Measurements from ENCODE around the gene IRS1.
A peak's percentile ranks its signal among the peaks of the same experiment; 100 is the strongest.
"Not testable (repeated sequence)": the region's sequence is repeated elsewhere in the genome, so short reads cannot be mapped to it uniquely, and the experiment has no call there.

Gene IRS1, protein sequence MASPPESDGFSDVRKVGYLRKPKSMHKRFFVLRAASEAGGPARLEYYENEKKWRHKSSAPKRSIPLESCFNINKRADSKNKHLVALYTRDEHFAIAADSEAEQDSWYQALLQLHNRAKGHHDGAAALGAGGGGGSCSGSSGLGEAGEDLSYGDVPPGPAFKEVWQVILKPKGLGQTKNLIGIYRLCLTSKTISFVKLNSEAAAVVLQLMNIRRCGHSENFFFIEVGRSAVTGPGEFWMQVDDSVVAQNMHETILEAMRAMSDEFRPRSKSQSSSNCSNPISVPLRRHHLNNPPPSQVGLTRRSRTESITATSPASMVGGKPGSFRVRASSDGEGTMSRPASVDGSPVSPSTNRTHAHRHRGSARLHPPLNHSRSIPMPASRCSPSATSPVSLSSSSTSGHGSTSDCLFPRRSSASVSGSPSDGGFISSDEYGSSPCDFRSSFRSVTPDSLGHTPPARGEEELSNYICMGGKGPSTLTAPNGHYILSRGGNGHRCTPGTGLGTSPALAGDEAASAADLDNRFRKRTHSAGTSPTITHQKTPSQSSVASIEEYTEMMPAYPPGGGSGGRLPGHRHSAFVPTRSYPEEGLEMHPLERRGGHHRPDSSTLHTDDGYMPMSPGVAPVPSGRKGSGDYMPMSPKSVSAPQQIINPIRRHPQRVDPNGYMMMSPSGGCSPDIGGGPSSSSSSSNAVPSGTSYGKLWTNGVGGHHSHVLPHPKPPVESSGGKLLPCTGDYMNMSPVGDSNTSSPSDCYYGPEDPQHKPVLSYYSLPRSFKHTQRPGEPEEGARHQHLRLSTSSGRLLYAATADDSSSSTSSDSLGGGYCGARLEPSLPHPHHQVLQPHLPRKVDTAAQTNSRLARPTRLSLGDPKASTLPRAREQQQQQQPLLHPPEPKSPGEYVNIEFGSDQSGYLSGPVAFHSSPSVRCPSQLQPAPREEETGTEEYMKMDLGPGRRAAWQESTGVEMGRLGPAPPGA (N-terminal part only)

GRCh38 chr2:226799211-226799975 lies at the start of gene IRS1:
TSS of gene IRS1 (minus strand) at chr2:226799820. CDS start at chr2:226798738, 1,082 bp downstream.
- Mint-ChIP-seq H3K9me3 (no peaks in the 10 kb centered on the region), H3K27me3 (peaks cover 4% of the 10 kb centered on the region), H3K4me1 (peaks cover 51% of the 10 kb centered on the region), H3K27ac (peak within 1 kb of the TSS; percentile 89), H3K36me3 (peaks cover 12% of the 10 kb centered on the region), H3K4me3 (peak within 1 kb of the TSS; percentile 85)
- peak; percentile 77 for DNase-seq
- CTCF ChIA-PET, result interaction anchor here (0.6 to 5.7 kb wide), 18 partner anchors 9 to 1134 kb away, joined by 3 to 53 read pairs (median 4); partner anchors contain the start of gene RHBDD1

DNA sequence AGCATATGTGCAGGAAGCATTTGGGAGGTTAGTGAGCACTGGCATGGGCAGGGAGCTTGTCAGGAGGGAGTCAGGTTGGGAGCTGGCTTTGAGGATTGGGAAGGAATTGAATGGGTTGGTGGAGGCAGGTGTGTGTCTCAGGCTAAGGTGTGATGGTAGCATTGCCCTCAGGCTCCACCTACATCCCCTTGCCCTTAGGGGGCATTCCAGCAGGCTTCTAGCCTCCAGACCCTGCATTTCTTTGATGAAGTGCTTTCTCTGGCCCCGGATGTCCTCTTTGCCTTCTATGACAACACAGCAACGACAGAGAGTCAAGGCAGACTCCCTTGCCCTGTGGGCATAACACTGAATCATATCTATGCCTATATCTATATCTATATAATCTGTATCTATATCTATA lies 49.7 kb upstream of the IRS1 start:
- H3K4me1 Mint-ChIP-seq, result no peaks in the 10 kb centered on the region
- CTCF ChIA-PET, result interaction anchor here (1.1 kb wide), 1 partner anchor 14 kb away, joined by 3 read pairs; the partner anchor contains the start of gene RHBDD1
- no peak for DNase-seq
- peaks cover 5% of the 10 kb centered on the region for H3K36me3 Mint-ChIP-seq
- H3K9me3 Mint-ChIP-seq, result no peaks in the 10 kb centered on the region
- H3K27ac Mint-ChIP-seq, result no peak overlapping the region
- no peaks in the 10 kb centered on the region for H3K27me3 Mint-ChIP-seq
- H3K4me3 Mint-ChIP-seq, result no peak overlapping the region

DNA sequence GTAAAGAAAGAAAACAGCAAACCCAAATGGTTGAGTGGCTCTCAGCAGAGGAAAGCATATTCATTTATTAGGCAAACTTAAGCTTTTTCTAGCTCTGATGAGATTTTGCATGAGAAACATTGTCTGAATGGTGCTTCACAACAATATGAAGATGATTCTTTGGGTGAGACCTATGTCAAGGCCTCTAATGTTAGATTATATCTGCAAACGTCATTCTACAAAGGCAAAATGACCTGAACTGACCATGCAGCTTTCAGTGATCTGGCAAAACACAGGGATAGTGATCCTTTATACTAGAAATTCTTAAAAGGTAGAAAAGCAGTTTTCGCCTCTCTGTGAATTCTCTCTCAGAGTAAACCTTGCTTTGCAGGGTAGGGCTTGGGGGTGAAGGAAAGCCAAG lies 47.9 kb upstream of the IRS1 start:
- CTCF ChIA-PET, result no interaction called here

GRCh38 chr2:226847090-226847489 lies 47.5 kb upstream of the IRS1 start:
- Mint-ChIP-seq H3K4me3 (no peak overlapping the region), H3K27me3 (no peaks in the 10 kb centered on the region), H3K9me3 (peaks cover 2% of the 10 kb centered on the region), H3K4me1 (peaks cover 2% of the 10 kb centered on the region), H3K27ac (no peak overlapping the region), H3K36me3 (peaks cover 22% of the 10 kb centered on the region)
- CTCF ChIA-PET, result no interaction called here
- no peak for DNase-seq

More for the DNA sequence above, 47.9 kb upstream of the IRS1 start:
- no peak overlapping the region for H3K4me3 Mint-ChIP-seq
- H3K27me3 Mint-ChIP-seq, result no peaks in the 10 kb centered on the region
- no peak for DNase-seq
- no peak overlapping the region for H3K27ac Mint-ChIP-seq
- peaks cover 18% of the 10 kb centered on the region for H3K36me3 Mint-ChIP-seq
- peaks cover 2% of the 10 kb centered on the region for H3K9me3 Mint-ChIP-seq
- H3K4me1 Mint-ChIP-seq, result peaks cover 2% of the 10 kb centered on the region

DNA sequence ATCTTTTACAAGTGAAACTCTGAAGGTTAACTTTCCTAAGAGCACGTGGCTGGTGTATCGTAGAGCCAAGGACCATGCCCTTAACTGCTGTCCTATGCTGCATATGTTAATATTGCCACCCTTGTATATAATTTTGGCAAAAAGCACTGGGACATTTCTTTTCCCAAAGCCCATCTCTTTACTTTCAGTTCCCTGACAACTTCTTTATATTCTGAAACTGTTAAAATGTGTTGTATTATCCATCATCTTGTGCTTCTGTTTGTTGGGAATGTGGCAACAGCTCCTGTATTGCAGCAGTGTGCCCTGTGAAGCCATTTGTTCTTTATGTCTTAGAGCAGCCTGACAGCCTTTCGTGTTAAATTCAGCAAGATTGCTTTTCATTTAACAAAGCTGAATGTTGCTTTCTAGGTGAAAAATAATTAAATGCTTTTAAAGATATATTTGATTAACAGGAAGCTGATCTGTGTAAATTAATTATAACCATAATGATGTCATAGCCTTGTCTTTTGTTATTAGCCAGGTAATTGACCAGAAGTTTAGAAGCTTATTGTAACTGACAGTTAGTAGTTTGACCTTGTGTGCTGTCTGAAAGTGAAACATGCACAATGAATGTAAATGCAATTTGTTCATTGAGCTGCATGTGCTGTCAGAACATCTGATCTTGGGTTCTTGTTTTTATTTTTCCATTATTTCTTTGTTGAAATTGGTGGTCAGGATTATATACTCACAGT lies 45.9 kb upstream of the IRS1 start:
- H3K4me1 Mint-ChIP-seq, result peaks cover 2% of the 10 kb centered on the region
- H3K36me3 Mint-ChIP-seq, result peaks cover 28% of the 10 kb centered on the region
- CTCF ChIA-PET, result no interaction called here
- no peaks in the 10 kb centered on the region for H3K27me3 Mint-ChIP-seq
- H3K27ac Mint-ChIP-seq, result no peak overlapping the region
- DNase-seq, result no peak
- no peak overlapping the region for H3K4me3 Mint-ChIP-seq
- peaks cover 2% of the 10 kb centered on the region for H3K9me3 Mint-ChIP-seq

DNA sequence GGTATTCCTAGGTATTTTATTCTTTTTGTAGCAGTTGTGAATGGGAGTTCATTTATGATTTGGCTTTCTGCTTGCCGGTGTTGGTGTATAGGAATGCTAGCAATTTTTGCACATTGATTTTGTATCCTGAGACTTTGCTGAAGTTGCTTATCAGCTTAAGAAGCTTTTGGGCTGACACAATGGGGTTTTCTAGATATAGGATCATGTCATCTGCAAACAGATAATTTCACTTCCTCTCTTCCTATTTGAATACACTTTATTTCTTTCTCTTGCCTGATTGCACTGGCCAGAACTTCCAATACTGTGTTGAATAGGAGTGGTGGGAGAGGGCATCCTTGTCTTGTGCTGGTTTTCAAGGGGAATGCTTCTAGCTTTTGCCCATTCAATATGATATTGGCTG lies 43.4 kb upstream of the IRS1 start:
- peaks cover 44% of the 10 kb centered on the region for H3K36me3 Mint-ChIP-seq
- H3K27me3 Mint-ChIP-seq, H3K9me3 Mint-ChIP-seq, H3K27ac Mint-ChIP-seq, DNase-seq, H3K4me3 Mint-ChIP-seq, CTCF ChIA-PET: not testable (repeated sequence)
- H3K4me1 Mint-ChIP-seq, result peaks cover 27% of the 10 kb centered on the region

- H3K4me3 Mint-ChIP-seq, result no peak overlapping the region
- H3K9me3 Mint-ChIP-seq, result peaks cover 2% of the 10 kb centered on the region
- DNase-seq, result no peak
- CTCF ChIA-PET, result interaction anchor here (2.5 kb wide), 1 partner anchor 40 kb away, joined by 5 read pairs; the partner anchor contains the start of gene IRS1
- H3K36me3 Mint-ChIP-seq, result peaks cover 50% of the 10 kb centered on the region
- peaks cover 40% of the 10 kb centered on the region for H3K4me1 Mint-ChIP-seq
- no peak overlapping the region for H3K27ac Mint-ChIP-seq
- peaks cover 4% of the 10 kb centered on the region for H3K27me3 Mint-ChIP-seq
Measured at GRCh38 chr2:226839951-226840350, 40.3 kb upstream of the IRS1 start.

GRCh38 chr2:226839161-226839560 lies 39.5 kb upstream of the IRS1 start:
- H3K9me3 Mint-ChIP-seq, result peaks cover 2% of the 10 kb centered on the region
- H3K4me3 Mint-ChIP-seq, result no peak overlapping the region
- no peak for DNase-seq
- CTCF ChIA-PET, result interaction anchor here (2.5 kb wide), 1 partner anchor 39 kb away, joined by 5 read pairs; the partner anchor contains the start of gene IRS1
- peaks cover 44% of the 10 kb centered on the region for H3K4me1 Mint-ChIP-seq
- peaks cover 4% of the 10 kb centered on the region for H3K27me3 Mint-ChIP-seq
- peaks cover 49% of the 10 kb centered on the region for H3K36me3 Mint-ChIP-seq
- peak overlapping the region; percentile 100 for H3K27ac Mint-ChIP-seq

DNA sequence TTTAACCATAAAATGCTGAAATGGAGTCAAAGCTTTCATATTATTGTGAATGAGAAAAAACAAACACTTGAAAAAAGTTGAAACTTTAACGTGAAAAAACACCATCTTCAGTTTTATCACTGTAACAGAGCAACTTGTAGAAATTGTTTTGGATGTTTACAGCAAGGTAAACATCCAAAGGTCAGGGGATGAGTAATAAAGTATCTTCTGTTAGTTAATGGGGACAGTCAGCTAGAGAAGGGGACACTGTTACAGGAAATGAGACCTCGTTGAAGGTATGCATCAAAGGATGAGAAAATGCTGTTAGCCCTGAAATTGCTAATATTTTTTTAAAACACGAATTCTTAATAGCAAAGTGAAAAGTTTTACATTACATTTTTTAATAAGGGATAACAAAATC lies 39.1 kb upstream of the IRS1 start:
- peaks cover 48% of the 10 kb centered on the region for H3K4me1 Mint-ChIP-seq
- DNase-seq, result no peak
- peak overlapping the region; percentile 100 for H3K27ac Mint-ChIP-seq
- CTCF ChIA-PET, result interaction anchor here (2.5 kb wide), 1 partner anchor 39 kb away, joined by 5 read pairs; the partner anchor contains the start of gene IRS1
- H3K27me3 Mint-ChIP-seq, result peaks cover 4% of the 10 kb centered on the region
- peaks cover 2% of the 10 kb centered on the region for H3K9me3 Mint-ChIP-seq
- H3K4me3 Mint-ChIP-seq, result peak overlapping the region; percentile 33
- H3K36me3 Mint-ChIP-seq, result peaks cover 50% of the 10 kb centered on the region

- Mint-ChIP-seq H3K9me3 (peaks cover 2% of the 10 kb centered on the region), H3K36me3 (peaks cover 49% of the 10 kb centered on the region), H3K4me3 (peak overlapping the region; percentile 88), H3K4me1 (peaks cover 55% of the 10 kb centered on the region), H3K27me3 (peaks cover 4% of the 10 kb centered on the region), H3K27ac (peak overlapping the region; percentile 100)
- no peak for DNase-seq
- CTCF ChIA-PET, result interaction anchor here (2.5 kb wide), 1 partner anchor 38 kb away, joined by 5 read pairs; the partner anchor contains the start of gene IRS1
Measured at GRCh38 chr2:226837787-226838603, 38.4 kb upstream of the IRS1 start.

DNA sequence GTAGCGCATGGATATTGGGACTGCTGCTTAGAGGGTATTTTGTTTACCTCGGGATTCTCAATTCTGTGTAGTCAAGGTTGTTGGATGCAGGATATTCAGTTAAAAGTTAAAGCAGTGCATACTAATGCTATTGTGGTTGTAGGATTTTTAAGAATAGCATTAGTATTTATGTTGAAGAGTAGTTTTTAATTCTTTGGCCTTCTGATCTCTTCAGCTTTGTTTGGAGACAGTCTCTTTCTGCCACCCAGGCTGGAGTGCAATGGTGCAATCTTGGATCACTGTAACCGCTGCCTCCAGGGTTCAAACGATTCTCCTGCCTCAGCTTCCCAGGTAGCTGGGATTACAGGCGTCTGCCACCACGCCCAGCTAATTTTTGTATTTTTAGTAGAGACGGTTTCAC lies 37.7 kb upstream of the IRS1 start:
- Mint-ChIP-seq H3K36me3 (peaks cover 47% of the 10 kb centered on the region), H3K27me3 (peaks cover 4% of the 10 kb centered on the region), H3K9me3 (no peaks in the 10 kb centered on the region), H3K27ac (peak overlapping the region; percentile 100), H3K4me1 (peaks cover 55% of the 10 kb centered on the region), H3K4me3 (peak overlapping the region; percentile 88)
- CTCF ChIA-PET, result no interaction called here
- DNase-seq, result no peak

- peak overlapping the region; percentile 88 for H3K4me3 Mint-ChIP-seq
- CTCF ChIA-PET, result interaction anchor here (1.7 to 2.1 kb wide), 2 partner anchors 36 to 37 kb away, joined by 5 to 8 read pairs; partner anchors contain the start of gene IRS1
- H3K27ac Mint-ChIP-seq, result peak overlapping the region; percentile 100
- peaks cover 45% of the 10 kb centered on the region for H3K36me3 Mint-ChIP-seq
- no peak for DNase-seq
- H3K9me3 Mint-ChIP-seq, result no peaks in the 10 kb centered on the region
- peaks cover 4% of the 10 kb centered on the region for H3K27me3 Mint-ChIP-seq
- peaks cover 60% of the 10 kb centered on the region for H3K4me1 Mint-ChIP-seq
Measured at GRCh38 chr2:226836548-226836885, 36.9 kb upstream of the IRS1 start.

Data from activated naive CD4-positive, alpha-beta T cell treated with anti-CD3 and anti-CD28 coated beads, Interleukin-2, amount 10 ng/mL, durations not matched to agents 7 days and 5 days (primary cell).